GM12878 (cell line): ENCODE measurements around the gene GRM6. TPM values are rescaled to one million over a fixed set of nuclear protein-coding genes. Genes with fewer than 3 reads are reported as not detected.

Experiments
- ATAC-seq: fragments of 200-7000 bp; cut with Tn5 transposase; 3 replicates; pipeline ENCODE4 v1.9.1; 2020; ENCODE audit warnings: mild to moderate bottlenecking, moderate library complexity
- BruUV-seq: library from RNA; stranded (reverse); fragments of 400-500 nt; replicated peaks from 2 replicates; lab custom pipeline; 2021; lab: Mats Ljungman, UMichigan
- CTCF ChIA-PET: fragments of 300-600 bp; sonication (Branson Sonifier 250); formaldehyde crosslinking; extraction: SDS; loops from one replicate; lab custom pipeline; 2021; ENCODE audit warnings: inconsistent platforms; lab: Yijun Ruan, JAX
- POLR2A ChIA-PET: fragments of 350-600 bp; formaldehyde crosslinking; extraction: SDS; loops from one replicate; lab custom pipeline; 2021; ENCODE audit warnings: inconsistent platforms; lab: Charles Lee
- RAD21 ChIA-PET: fragments of 300-600 bp; sonication (Branson Sonifier 250); formaldehyde crosslinking; loops from one replicate; lab custom pipeline; 2023; ENCODE audit warnings: antibody characterized with exemption; ENCODE audit not compliant: unreplicated experiment; lab: Charles Lee
- SMC1A ChIA-PET: fragments of 300-600 bp; sonication (Branson Sonifier 250); formaldehyde crosslinking; loops from one replicate; lab custom pipeline; 2023; ENCODE audit not compliant: unreplicated experiment, uncharacterized antibody; lab: Charles Lee
- DNase-seq: peaks from one replicate; pipeline ENCODE4 v3.0.0-alpha.2; 2011; ENCODE audit warnings: low read depth, low spot score
- FAIRE-seq: peaks from 3 replicates; lab custom pipeline; 2011; peaks lifted over from hg19 to GRCh38; lab: Jason Lieb, UNC
- H2AFZ ChIP-seq: 2 replicates; pipeline ENCODE4 v1.6.0; 2011; ENCODE audit warnings: low read depth, low read length, control low read depth; ENCODE audit not compliant: control insufficient read depth
- H3K27ac ChIP-seq: 2 replicates; pipeline ENCODE4 v1.5.1; 2011; ENCODE audit warnings: control low read depth; ENCODE audit not compliant: control insufficient read depth, insufficient read depth
- H3K27me3 ChIP-seq, 2 experiments: replicated peaks in 1 of 2; 2 replicates each; pipeline versions ENCODE4 v1.6.0 to v1.6.1; 2011; ENCODE audit warnings: low read length in 1 of 2; ENCODE audit not compliant: control insufficient read depth in 2 of 2, insufficient read depth in 2 of 2
- H3K36me3 ChIP-seq, 2 experiments: 2 replicates each; pipeline ENCODE4 v1.5.1; 2011; ENCODE audit warnings: low read length in 1 of 2; ENCODE audit not compliant: control insufficient read depth in 2 of 2, insufficient read depth in 2 of 2
- H3K4me1 ChIP-seq: 2 replicates; pipeline ENCODE4 v1.6.1; 2011; ENCODE audit warnings: mild to moderate bottlenecking, low read length, moderate library complexity, mixed read lengths; ENCODE audit not compliant: control insufficient read depth, insufficient read depth
- H3K4me2 ChIP-seq: 2 replicates; pipeline ENCODE4 v1.6.0; 2011; ENCODE audit warnings: control low read depth; ENCODE audit not compliant: control insufficient read depth, insufficient read depth
- H3K4me3 ChIP-seq: fragments of 200-600 bp; sonication (generic); 2 replicates; pipeline ENCODE4 v1.5.1; 2016
- H3K79me2 ChIP-seq: 2 replicates; pipeline ENCODE4 v1.6.0; 2011; ENCODE audit warnings: low read length; ENCODE audit not compliant: control insufficient read depth, insufficient read depth
- H3K9ac ChIP-seq: 2 replicates; pipeline ENCODE4 v1.8.0; 2011; ENCODE audit warnings: low read length, control low read depth, mixed read lengths; ENCODE audit not compliant: control insufficient read depth, insufficient read depth
- H3K9me3 ChIP-seq: replicated peaks from 3 replicates; pipeline ENCODE4 v1.5.1; 2011; ENCODE audit warnings: mild to moderate bottlenecking, low read length; ENCODE audit not compliant: control insufficient read depth, insufficient read depth
- H4K20me1 ChIP-seq: 2 replicates; pipeline ENCODE4 v1.6.0; 2011; ENCODE audit not compliant: control insufficient read depth, insufficient read depth
- ATF7 ChIP-seq: fragments of 450-650 bp; IDR thresholded peaks from 2 replicates; pipeline ENCODE4 v1.6.1; 2016; ENCODE audit warnings: low read depth, mild to moderate bottlenecking
- CHD2 ChIP-seq: IDR thresholded peaks from 2 replicates; pipeline ENCODE4 v1.6.1; 2011; ENCODE audit warnings: low read depth, low read length, improper control_type of control experiment, borderline replicate concordance
- DPF2 ChIP-seq: fragments of 450-650 bp; IDR thresholded peaks from 2 replicates; pipeline ENCODE4 v1.6.1; 2017; ENCODE audit warnings: mild to moderate bottlenecking
- ESRRA ChIP-seq: IDR thresholded peaks from 2 replicates; pipeline ENCODE4 v1.6.1; 2012; ENCODE audit warnings: mild to moderate bottlenecking, low read length, improper control_type of control experiment
- ETV6 ChIP-seq, 2 experiments: fragments of 450-650 bp in 1 of 2; IDR thresholded peaks in 1 of 2; conservative IDR thresholded peaks in 1 of 2; 2 replicates each; pipeline ENCODE4 v1.6.1; 2014; ENCODE audit warnings: antibody characterized with exemption in 1 of 2, borderline replicate concordance in 1 of 2, low read depth in 1 of 2, mild to moderate bottlenecking in 1 of 2, moderate library complexity in 1 of 2
- FOS ChIP-seq: IDR thresholded peaks from 3 replicates; pipeline ENCODE4 v1.6.1; 2011; ENCODE audit warnings: borderline replicate concordance; ENCODE audit not compliant: insufficient read length; ENCODE audit errors: extremely low read depth
- FOXM1 ChIP-seq: IDR thresholded peaks from 2 replicates; pipeline ENCODE4 v1.6.1; 2012; ENCODE audit warnings: low read depth, mild to moderate bottlenecking, inconsistent platforms, low read length, moderate library complexity
- MEF2A ChIP-seq: IDR thresholded peaks from 2 replicates; pipeline ENCODE4 v1.6.1; 2011; ENCODE audit warnings: low read depth, mild to moderate bottlenecking, low read length, moderate library complexity; ENCODE audit not compliant: insufficient read depth
- PAX5 ChIP-seq: IDR thresholded peaks from 2 replicates; pipeline ENCODE4 v1.6.1; 2011; ENCODE audit warnings: low read depth, low read length, borderline replicate concordance
- STAT3 ChIP-seq: IDR thresholded peaks from 2 replicates; pipeline ENCODE4 v1.6.1; 2011; ENCODE audit warnings: low read depth, low read length, improper control_type of control experiment
- SUPT20H ChIP-seq: IDR thresholded peaks from 2 replicates; pipeline ENCODE4 v1.6.1; 2011; ENCODE audit warnings: low read depth, mild to moderate bottlenecking, low read length, moderate library complexity, borderline replicate concordance; ENCODE audit not compliant: control insufficient read depth
- TBL1XR1 ChIP-seq: IDR thresholded peaks from 2 replicates; pipeline ENCODE4 v1.6.1; 2012; ENCODE audit warnings: low read depth, low read length, improper control_type of control experiment
- ZBTB33 ChIP-seq: fragments of 450-650 bp; IDR thresholded peaks from 2 replicates; pipeline ENCODE4 v1.6.1; 2017; ENCODE audit warnings: mild to moderate bottlenecking
- ZNF207 ChIP-seq: fragments of 450-650 bp; IDR thresholded peaks from 2 replicates; pipeline ENCODE4 v1.6.1; 2014; ENCODE audit warnings: antibody characterized with exemption, mild to moderate bottlenecking, borderline replicate concordance
- WGBS: methylation state at CpG from one replicate; pipeline ENCODE4 v1.1.6; 2016; ENCODE audit warnings: low lambda C conversion rate; ENCODE audit not compliant: insufficient replicate concordance, insufficient coverage; ENCODE audit errors: missing lambda C conversion rate; 5-methylcytosine and 5-hydroxymethylcytosine counted together
- in situ Hi-C: fragments of 300-500 bp; cut with MboI; formaldehyde crosslinking; loops from 9 replicates; pipeline ENCODE4 v1.14.3; 2018; ENCODE audit warnings: mixed read lengths
- intact Hi-C: fragments of 100-400 bp; cut with micrococcal nuclease; formaldehyde crosslinking; loops from one replicate; pipeline ENCODE4 v1.14.2; 2022; ENCODE audit not compliant: unreplicated experiment
- polyA plus RNA-seq, 11 experiments: library from polyadenylated mRNA; depleted of rRNA in 4 of 11; unstranded in 6 of 11; stranded (reverse) in 5 of 11; fragments of >200 nt; fragmentation: Nextera tagmentation in 4 of 11; fragmentation: Illumina TruSeq in 1 of 11; extraction: Ambion mirVana in 4 of 11; extraction: Trizol in 1 of 11; gene quantifications; 1 replicate in 1 of 11; 2 replicates in 10 of 11; pipeline versions ENCODE4 v1.2.1 to v1.2.3, GENCODE V29; 2011 to 2016; ENCODE audit warnings: inconsistent platforms in 2 of 11, missing spikeins in 2 of 11, low read depth in 1 of 11
- total RNA-seq, 4 experiments: library from RNA; depleted of rRNA in 3 of 4; stranded (reverse); fragments of >200 nt in 3 of 4; fragmentation: Illumina TruSeq in 1 of 4; extraction: Trizol in 1 of 4; gene quantifications; 2 replicates each; pipeline versions ENCODE4 v1.2.1 to v1.2.3, GENCODE V29; 2013 to 2021
- TF ChIP-seq, protein P1 (sequence below): fragments of 450-650 bp; IDR thresholded peaks from 2 replicates; pipeline ENCODE4 v1.6.1; 2018; ENCODE audit warnings: mild to moderate bottlenecking, low read depth, moderate library complexity; ENCODE audit not compliant: partially characterized antibody

GRM6 gene
- total and polyA plus RNA-seq, 10 of the 15 experiments (the other 5 are each of a cell fraction or from before 2014, with no cell fraction given): not detected

GRCh38 chr5:178995341-178995690 is 196 bp upstream of the GRM6 start (continued):
- TF ChIP-seq, protein P1, sequence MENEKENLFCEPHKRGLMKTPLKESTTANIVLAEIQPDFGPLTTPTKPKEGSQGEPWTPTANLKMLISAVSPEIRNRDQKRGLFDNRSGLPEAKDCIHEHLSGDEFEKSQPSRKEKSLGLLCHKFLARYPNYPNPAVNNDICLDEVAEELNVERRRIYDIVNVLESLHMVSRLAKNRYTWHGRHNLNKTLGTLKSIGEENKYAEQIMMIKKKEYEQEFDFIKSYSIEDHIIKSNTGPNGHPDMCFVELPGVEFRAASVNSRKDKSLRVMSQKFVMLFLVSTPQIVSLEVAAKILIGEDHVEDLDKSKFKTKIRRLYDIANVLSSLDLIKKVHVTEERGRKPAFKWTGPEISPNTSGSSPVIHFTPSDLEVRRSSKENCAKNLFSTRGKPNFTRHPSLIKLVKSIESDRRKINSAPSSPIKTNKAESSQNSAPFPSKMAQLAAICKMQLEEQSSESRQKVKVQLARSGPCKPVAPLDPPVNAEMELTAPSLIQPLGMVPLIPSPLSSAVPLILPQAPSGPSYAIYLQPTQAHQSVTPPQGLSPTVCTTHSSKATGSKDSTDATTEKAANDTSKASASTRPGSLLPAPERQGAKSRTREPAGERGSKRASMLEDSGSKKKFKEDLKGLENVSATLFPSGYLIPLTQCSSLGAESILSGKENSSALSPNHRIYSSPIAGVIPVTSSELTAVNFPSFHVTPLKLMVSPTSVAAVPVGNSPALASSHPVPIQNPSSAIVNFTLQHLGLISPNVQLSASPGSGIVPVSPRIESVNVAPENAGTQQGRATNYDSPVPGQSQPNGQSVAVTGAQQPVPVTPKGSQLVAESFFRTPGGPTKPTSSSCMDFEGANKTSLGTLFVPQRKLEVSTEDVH: no peak
- TF ChIP-seq ZNF207: no peak
- TF ChIP-seq STAT3: no peak
- TF ChIP-seq MEF2A: no peak
- TF ChIP-seq, all 136 proteins: peak for 0

GRCh38 chr5:178993955-178994579 is 1.1 kb downstream of the GRM6 start:
- Histone ChIP-seq H3K27me3 (no peaks in the 10 kb centered on the region), H4K20me1 (no peaks in the 10 kb centered on the region), H3K4me3 (no peak overlapping the region), H3K4me1 (no peaks in the 10 kb centered on the region), H3K79me2 (no peaks in the 10 kb centered on the region), H3K4me2 (no peak overlapping the region), H3K36me3 (no peaks in the 10 kb centered on the region), H3K9me3 (no peaks in the 10 kb centered on the region; the same call in 2 of the 3 replicates), H3K27ac (no peak overlapping the region), H2AFZ (no peak overlapping the region), H3K9ac (no peak overlapping the region)
- ChIA-PET RAD21 (no interaction called here), SMC1A (no interaction called here), POLR2A (no interaction called here), CTCF (no interaction called here)
- no peak for TF ChIP-seq CHD2
- TF ChIP-seq SUPT20H: no peak
- TF ChIP-seq FOS: no peak
- no peak for TF ChIP-seq FOXM1
- TF ChIP-seq DPF2: no peak
- no peak for TF ChIP-seq ZBTB33
- no peak for TF ChIP-seq TBL1XR1
- TF ChIP-seq ESRRA: no peak
- TF ChIP-seq, protein P1: no peak
- no peak for TF ChIP-seq ETV6 (conservative IDR thresholded peaks at IDR 0.05 in 1 of 2, IDR thresholded peaks at IDR 0.05 in 1 of 2; ENCODE audit: borderline replicate concordance in 1 of 2, low read depth in 1 of 2)
- TF ChIP-seq ATF7: no peak
- no peak for TF ChIP-seq PAX5
- intact Hi-C loops (no loop called here), in situ Hi-C loops (no loop called here)
- FAIRE-seq (no peak), DNase-seq (no peak), ATAC-seq (no peak)
- BruUV-seq: no TSS peak
- 81% methylated on average over 42 of the region's 53 CpGs for WGBS
